ENCODE results near the gene L1CAM. TPM values are rescaled to one million over a fixed set of nuclear protein-coding genes. Genes with fewer than 3 reads are reported as not detected.

The L1CAM gene
- 1.1 and 2.4 TPM in 2 replicates for total RNA-seq

GRCh38 chrX:153885968-153886903 lies at the start of gene L1CAM:
TSS of gene L1CAM (minus strand) at chrX:153886173. CDS start at chrX:153875836, 10,337 bp downstream.
- no peak for DNase-seq

GRCh38 chrX:153935326-153935851 lies 49.4 kb upstream of the L1CAM start:
- no peak for DNase-seq

- DNase-seq = peak; percentile 78
Observed at GRCh38 chrX:153934762-153935325, 48.9 kb upstream of the L1CAM start, which contains the start of gene NAA10. TSS of gene NAA10 (minus strand) at chrX:153935037. CDS start at chrX:153934904, 133 bp downstream.

- peak; percentile 14 for DNase-seq
Observed at GRCh38 chrX:153934148-153934761, 48.3 kb upstream of the L1CAM start.

- peak; percentile 40 for DNase-seq
Observed at GRCh38 chrX:153933748-153934147, 47.8 kb upstream of the L1CAM start.

- DNase-seq = no peak
Observed at GRCh38 chrX:153932220-153932915, 46.4 kb upstream of the L1CAM start.

GRCh38 chrX:153931748-153932147 lies 45.8 kb upstream of the L1CAM start:
- DNase-seq = no peak

- DNase-seq = no peak
Observed at GRCh38 chrX:153931151-153931550, 45.2 kb upstream of the L1CAM start.

- no peak for DNase-seq
Observed at GRCh38 chrX:153930011-153930910, 44.3 kb upstream of the L1CAM start.

- DNase-seq = no peak
Observed at GRCh38 chrX:153929576-153929975, 43.6 kb upstream of the L1CAM start.

- DNase-seq = no peak
Observed at GRCh38 chrX:153928846-153929245, 42.9 kb upstream of the L1CAM start.

GRCh38 chrX:153927922-153928760 lies 42.2 kb upstream of the L1CAM start:
- DNase-seq = peak; percentile 98

- DNase-seq = no peak
Observed at GRCh38 chrX:153927672-153927921, 41.6 kb upstream of the L1CAM start.

GRCh38 chrX:153926858-153927671 lies 41.1 kb upstream of the L1CAM start:
- peak; percentile 72 for DNase-seq

GRCh38 chrX:153926552-153926857 lies 40.5 kb upstream of the L1CAM start:
- no peak for DNase-seq

GRCh38 chrX:153925739-153926551 lies 40.0 kb upstream of the L1CAM start, which contains the start of gene ARHGAP4:
TSS of gene ARHGAP4 (minus strand) at chrX:153926264. CDS start at chrX:153926202, 62 bp downstream.
- peak; percentile 17 for DNase-seq

- no peak for DNase-seq
Observed at GRCh38 chrX:153925387-153925738, 39.4 kb upstream of the L1CAM start.

- peak; percentile 62 for DNase-seq
Observed at GRCh38 chrX:153924149-153924861, 38.3 kb upstream of the L1CAM start.
